ENCODE data around the gene WSB1.

DNA sequence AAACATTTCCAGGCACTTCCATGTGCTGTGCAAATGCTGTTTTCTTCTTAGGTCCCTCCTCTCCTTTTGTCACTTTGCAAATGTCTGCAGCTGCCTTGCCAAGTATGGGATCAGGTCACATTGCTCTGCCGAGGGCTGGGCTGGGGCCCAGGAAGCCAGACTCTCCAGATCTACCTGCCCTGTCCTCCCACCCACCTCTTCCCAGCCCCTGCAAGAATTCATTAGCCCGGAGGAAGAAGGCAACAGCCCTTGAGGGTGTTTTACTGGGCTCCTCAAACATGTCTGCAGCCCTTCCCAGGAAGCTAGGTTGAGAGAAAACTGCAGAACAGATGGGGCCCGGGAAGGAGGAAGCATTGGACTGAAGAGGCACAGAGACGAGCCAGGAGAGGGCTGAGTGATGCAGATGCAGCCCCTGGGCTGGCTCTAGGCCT is 47.1 kb downstream of the WSB1 start:
- TF ChIP-seq, protein P1, sequence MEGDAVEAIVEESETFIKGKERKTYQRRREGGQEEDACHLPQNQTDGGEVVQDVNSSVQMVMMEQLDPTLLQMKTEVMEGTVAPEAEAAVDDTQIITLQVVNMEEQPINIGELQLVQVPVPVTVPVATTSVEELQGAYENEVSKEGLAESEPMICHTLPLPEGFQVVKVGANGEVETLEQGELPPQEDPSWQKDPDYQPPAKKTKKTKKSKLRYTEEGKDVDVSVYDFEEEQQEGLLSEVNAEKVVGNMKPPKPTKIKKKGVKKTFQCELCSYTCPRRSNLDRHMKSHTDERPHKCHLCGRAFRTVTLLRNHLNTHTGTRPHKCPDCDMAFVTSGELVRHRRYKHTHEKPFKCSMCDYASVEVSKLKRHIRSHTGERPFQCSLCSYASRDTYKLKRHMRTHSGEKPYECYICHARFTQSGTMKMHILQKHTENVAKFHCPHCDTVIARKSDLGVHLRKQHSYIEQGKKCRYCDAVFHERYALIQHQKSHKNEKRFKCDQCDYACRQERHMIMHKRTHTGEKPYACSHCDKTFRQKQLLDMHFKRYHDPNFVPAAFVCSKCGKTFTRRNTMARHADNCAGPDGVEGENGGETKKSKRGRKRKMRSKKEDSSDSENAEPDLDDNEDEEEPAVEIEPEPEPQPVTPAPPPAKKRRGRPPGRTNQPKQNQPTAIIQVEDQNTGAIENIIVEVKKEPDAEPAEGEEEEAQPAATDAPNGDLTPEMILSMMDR (conservative IDR thresholded peaks at IDR 0.05; ENCODE audit: low read depth, low read length) = no peak
- TF ChIP-seq EZH2 (IDR thresholded peaks at IDR 0.05; ENCODE audit: low read length, unreplicated experiment) = no peak
- TF ChIP-seq EZH2phosphoT487 (IDR thresholded peaks at IDR 0.05; ENCODE audit: borderline replicate concordance, low read length) = no peak
